Measurements from ENCODE around the gene NGEF.

Gene NGEF

GRCh38 chr2:233041722-233042323 lies 28.8 kb upstream of the NGEF start:
- no peak for DNase-seq

- no peak for DNase-seq
Measured at GRCh38 chr2:233040571-233040970, 27.5 kb upstream of the NGEF start.

GRCh38 chr2:233039846-233040530 lies 26.9 kb upstream of the NGEF start:
- DNase-seq: no peak

DNA sequence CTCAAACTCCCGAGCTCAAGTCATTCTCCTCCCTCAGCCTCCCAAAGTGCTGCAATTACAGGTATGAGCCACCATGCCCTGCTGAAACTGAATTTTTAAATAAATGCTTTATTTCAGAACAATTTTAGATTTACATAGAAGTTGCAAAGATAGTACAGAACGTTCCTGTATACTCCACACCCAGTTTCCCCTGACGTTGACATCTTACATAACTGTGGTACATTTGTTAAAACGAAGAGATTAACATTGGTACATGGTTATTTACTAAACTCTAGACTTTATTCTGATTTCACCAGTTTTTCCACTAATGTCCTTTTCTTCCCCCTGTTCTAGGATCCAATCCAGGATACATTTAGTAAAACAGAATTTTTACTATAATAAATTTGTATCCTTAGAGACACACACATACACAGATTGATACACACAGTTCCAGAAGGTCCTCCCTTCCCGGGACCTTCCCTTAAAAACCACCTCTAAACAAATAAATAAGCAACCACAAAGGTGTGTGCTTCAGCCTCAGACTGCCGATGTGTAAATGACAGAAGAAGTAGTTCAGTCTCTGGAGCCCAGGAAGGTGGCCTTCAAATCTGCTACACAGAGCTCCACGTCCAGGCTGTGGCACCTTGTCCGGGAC lies 26.3 kb upstream of the NGEF start:
- no peak for DNase-seq

GRCh38 chr2:233037078-233037477 lies 24.0 kb upstream of the NGEF start:
- DNase-seq: no peak

DNA sequence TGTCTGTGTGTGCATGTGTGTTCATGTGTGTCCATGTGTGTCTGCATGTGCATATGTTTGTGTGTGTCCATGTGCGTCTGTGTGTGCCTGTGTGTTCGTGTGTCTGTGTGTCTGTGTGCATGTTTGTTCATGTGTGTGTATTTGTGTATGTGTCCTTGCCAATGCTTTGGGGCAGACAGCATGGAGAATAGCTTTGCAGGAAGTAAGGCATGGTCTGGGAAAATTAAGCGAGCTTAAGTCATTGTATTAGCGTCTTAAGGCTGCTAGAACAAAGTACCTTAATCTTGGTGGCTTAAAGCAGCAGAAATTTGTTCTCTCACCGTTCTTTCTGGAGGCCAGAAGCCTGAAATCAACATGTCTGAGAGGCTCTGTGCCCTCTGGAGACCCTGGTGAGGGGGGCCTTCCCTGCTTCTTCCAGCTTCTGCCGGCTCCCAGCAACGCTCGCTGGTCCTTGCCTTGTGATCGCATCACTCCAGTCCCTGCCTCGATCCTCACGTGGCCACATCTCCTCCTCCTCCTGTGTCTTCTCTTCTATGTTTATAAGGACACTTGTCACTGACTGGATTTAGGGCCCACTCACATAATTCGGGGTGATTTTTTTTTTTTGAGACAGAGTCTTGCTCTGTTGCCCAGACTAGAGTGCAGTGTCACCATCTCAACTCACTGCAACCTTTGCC lies 23.2 kb upstream of the NGEF start:
- no peak for DNase-seq

- no peak for DNase-seq
Measured at GRCh38 chr2:233035426-233036161, 22.5 kb upstream of the NGEF start.

DNA sequence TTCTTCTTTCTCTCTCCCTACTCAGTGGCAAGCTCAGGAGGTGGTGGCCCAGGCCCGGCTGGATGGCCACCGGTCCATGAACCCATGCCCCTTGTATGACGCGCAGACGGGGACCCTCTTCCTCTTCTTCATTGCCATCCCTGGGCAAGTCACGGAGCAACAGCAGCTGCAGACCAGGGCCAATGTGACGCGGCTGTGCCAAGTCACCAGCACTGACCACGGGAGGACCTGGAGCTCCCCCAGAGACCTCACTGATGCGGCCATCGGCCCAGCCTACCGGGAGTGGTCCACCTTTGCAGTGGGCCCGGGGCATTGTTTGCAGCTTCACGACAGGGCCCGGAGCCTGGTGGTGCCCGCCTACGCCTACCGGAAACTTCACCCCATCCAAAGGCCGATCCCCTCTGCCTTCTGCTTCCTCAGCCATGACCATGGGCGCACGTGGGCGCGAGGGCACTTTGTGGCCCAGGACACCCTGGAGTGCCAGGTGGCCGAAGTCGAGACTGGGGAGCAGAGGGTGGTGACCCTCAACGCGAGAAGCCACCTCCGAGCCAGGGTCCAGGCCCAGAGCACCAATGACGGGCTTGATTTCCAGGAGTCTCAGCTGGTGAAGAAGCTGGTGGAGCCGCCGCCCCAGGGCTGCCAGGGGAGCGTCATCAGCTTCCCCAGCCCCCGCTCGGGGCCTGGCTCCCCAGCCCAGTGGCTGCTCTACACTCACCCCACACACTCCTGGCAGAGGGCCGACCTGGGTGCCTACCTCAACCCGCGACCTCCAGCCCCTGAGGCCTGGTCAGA lies 21.2 kb upstream of the NGEF start:
- no peak for DNase-seq

DNA sequence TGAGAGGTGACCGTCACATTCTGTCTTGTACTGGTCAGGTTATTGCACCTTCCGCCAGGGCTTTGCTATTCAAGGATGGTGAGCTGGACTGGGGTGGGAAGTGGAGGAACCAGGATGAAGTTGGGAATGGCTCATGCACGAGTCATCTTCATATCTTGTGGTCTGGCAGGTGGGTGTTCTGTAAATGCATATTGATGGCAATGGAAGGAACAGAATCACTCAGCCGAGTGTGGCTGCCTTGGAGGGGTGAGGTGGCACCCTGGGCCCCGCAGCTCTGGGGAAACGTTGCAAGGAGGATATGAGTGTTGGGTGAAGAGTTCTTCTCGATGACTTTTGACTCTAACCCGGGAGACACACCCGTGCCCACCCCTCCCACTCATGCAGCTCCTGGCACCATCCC lies 20.6 kb upstream of the NGEF start:
- no peak for DNase-seq

DNA sequence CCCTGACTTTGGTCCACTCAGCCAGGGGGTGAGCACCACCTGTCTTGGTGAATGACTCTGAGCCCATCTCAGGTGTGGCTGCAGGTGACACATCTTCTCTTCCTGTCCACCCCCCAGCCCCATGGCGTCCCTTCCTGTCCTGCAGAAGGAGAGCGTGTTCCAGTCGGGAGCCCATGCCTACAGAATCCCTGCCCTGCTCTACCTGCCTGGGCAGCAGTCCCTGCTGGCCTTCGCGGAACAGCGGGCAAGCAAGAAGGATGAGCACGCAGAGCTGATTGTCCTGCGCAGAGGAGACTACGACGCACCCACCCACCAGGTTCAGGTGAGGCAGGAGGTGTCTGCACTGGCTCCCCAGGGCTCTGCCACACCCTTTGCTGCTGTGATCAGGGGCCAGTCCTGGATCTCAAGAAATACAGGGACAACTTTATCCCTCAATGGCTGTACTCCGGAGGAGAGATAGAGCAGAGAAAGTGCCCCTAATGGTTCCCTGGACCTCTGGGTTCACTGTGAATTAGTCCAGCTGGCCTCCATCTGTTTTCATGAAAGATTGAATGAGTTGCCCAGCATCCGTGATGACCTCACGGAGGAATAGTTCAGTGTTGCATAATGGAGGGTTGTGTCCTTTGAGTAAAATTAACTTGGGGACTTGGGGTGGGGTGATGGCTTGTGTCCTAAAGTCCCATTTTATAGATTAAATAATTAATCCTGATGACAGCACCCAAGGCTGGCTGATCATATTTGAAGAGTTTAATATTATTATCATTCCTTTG lies 19.7 kb upstream of the NGEF start, which contains the start of gene NEU2:
NEU2 (plus strand) TSS at position 122 of the 770 bp plus-strand sequence; CDS start at position 122, 0 bp downstream.
- DNase-seq: no peak

GRCh38 chr2:233031556-233032500 lies 18.8 kb upstream of the NGEF start:
- no peak for DNase-seq

GRCh38 chr2:233029321-233029720 lies 16.3 kb upstream of the NGEF start:
- no peak for DNase-seq

GRCh38 chr2:233026198-233026813 lies 13.2 kb upstream of the NGEF start:
- no peak for DNase-seq

DNA sequence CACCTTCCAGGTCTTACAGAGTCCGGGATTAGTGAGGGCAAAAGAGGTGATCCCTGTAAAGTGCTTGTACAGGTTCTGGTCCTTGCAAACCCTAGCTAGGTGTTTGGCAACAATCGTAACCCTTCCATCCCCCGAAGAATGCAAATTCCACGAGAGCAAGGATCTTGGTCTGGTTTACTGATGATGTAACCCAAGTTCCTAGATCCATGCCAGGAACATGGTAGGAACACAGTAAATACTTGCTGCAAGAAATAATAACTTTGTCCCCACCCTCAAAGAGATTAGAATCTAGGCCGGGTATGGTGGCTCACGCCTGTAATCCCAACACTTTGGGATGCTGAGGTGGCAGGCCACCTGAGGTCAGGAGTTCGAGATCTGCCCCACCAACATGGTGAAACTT lies 12.7 kb upstream of the NGEF start:
- DNase-seq: no peak

GRCh38 chr2:233023761-233024410 lies 10.8 kb upstream of the NGEF start:
- DNase-seq: no peak

DNA sequence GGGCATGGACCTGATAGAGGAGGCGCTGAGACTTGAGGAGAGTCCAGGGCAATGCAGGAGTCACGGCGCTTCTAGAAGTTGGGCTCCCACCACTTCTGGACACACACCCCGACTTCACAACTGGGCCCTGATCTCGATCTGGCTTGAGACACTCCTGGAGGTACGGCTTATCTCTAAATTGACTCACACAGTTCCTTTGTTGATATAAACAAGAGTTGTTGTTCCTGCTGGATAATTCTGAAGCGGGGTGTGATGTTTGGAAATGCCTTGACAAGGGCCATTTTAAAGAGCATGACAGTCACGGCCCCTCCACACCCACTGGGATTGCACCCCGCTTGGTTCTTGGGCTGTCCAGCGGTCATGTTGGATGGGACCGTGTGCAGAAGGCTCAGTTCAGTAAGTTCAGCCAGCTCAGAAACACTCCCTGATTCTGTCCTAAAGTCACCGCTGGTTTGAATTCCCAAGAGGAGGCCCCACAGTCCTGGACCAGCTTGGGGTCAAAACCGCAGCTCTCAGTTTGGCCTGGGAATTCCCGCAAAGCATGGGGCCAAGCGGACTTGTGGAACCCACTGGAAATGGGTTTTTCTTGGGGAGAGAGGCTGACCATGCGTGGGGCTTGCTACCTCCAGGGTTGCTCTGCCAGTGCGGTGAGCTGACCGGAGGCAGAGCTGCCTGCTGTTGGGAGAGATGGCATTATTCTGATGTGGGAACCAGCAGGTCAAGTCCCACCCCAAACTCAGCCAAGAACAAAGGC lies 10.1 kb upstream of the NGEF start:
- DNase-seq: no peak

GRCh38 chr2:233022561-233022960 lies 9.5 kb upstream of the NGEF start:
- no peak for DNase-seq

DNA sequence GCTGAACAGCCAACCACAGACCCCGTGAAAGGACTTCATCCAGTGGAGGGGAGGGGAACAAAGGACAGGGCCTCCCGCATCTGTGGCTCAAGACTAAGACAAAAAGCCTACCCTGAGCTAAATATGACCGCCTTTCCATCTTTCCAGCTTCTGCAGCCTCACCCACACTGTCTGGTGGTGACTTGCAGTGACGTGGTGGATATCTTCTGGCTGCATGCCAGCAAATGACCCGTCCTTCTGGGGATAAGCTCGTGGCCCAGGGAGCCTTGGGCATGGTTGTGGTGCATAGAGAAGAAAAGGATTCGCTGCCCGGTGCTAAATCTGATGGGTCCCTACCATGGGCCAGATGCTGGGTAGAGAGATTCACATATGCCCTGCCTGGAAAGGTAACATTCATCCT lies 8.7 kb upstream of the NGEF start:
- no peak for DNase-seq
